T-cell (primary cell): ENCODE measurements around the gene FOXN3. TPM values are rescaled to one million over a fixed set of nuclear protein-coding genes. Genes with fewer than 3 reads are reported as not detected.

Experiments used
- ATAC-seq, 4 experiments: fragments of 200-7000 bp in 3 of 4; fragments of 150-1000 bp in 1 of 4; cut with Tn5 transposase; replicated peaks in 1 of 4; 1 replicate in 3 of 4; 2 replicates in 1 of 4; pipeline ENCODE4 v1.10.0; 2021; ENCODE audit warnings: moderate library complexity in 3 of 4, mild to moderate bottlenecking in 2 of 4, moderate number of reproducible peaks in 1 of 4
- CTCF ChIA-PET, 2 donors: fragments of 300-600 bp; sonication (Branson Sonifier 250); formaldehyde crosslinking; loops; one replicate each; lab custom pipeline; 2022; ENCODE audit warnings: antibody characterized with exemption in 2 of 2; lab: Charles Lee
- POLR2A ChIA-PET, 2 donors: fragments of 300-600 bp; sonication (Branson Sonifier 250); formaldehyde crosslinking; loops; one replicate each; lab custom pipeline; 2022; ENCODE audit warnings: antibody characterized with exemption in 2 of 2; lab: Charles Lee
- DNase-seq, 35 experiments: peaks; one replicate each; pipeline versions ENCODE4 v3.0.0 to v3.0.0-alpha.2; 2013 to 2023
- H3K27ac ChIP-seq: one replicate; pipeline ENCODE4 v1.5.1; 2013; ENCODE audit warnings: low read length
- H3K27me3 ChIP-seq, 2 experiments: replicated peaks in 1 of 2; 1 replicate in 1 of 2; 2 replicates in 1 of 2; pipeline versions ENCODE4 v1.6.1 to v1.7.0; 2013; ENCODE audit warnings: low read length in 1 of 2, mixed read lengths in 1 of 2; ENCODE audit not compliant: control insufficient read depth in 2 of 2, insufficient read depth in 2 of 2; ENCODE audit errors: extremely low read depth in 1 of 2
- H3K36me3 ChIP-seq, 2 donors: 1 replicate in 1 of 2; 2 replicates in 1 of 2; pipeline versions ENCODE4 v1.6.1 to v1.7.0; 2013; ENCODE audit warnings: low read length in 1 of 2; ENCODE audit not compliant: control insufficient read depth in 2 of 2, insufficient read depth in 1 of 2; ENCODE audit errors: extremely low read depth in 1 of 2
- H3K4me1 ChIP-seq, 2 experiments: 1 replicate in 1 of 2; 2 replicates in 1 of 2; pipeline versions ENCODE4 v1.6.1 to v1.7.0; 2013; ENCODE audit warnings: low read length in 2 of 2, mixed read lengths in 1 of 2; ENCODE audit not compliant: insufficient read depth in 2 of 2, control insufficient read depth in 1 of 2; ENCODE audit errors: extremely low read depth in 1 of 2
- H3K4me3 ChIP-seq, 2 donors: 1 replicate in 1 of 2; 2 replicates in 1 of 2; pipeline versions ENCODE4 v1.5.1 to v1.7.0; 2013; ENCODE audit warnings: mild to moderate bottlenecking in 2 of 2, low read length in 1 of 2, moderate library complexity in 1 of 2; ENCODE audit not compliant: control insufficient read depth in 1 of 2; ENCODE audit errors: extremely low read depth in 1 of 2
- H3K9me3 ChIP-seq: 2 replicates; pipeline ENCODE4 v1.7.0; 2013
- H3K27ac Mint-ChIP-seq, 2 donors: one replicate each; pipeline ENCODE4 v1.8.0; 2020 to 2021; ENCODE audit warnings: mild to moderate bottlenecking in 2 of 2, mixed read lengths in 2 of 2
- H3K27me3 Mint-ChIP-seq, 2 donors: one replicate each; pipeline ENCODE4 v1.8.0; 2021 to 2022; ENCODE audit warnings: mixed read lengths in 2 of 2
- H3K36me3 Mint-ChIP-seq: one replicate; pipeline ENCODE4 v1.8.0; 2021; ENCODE audit warnings: mixed read lengths
- H3K4me1 Mint-ChIP-seq, 3 donors: one replicate each; pipeline ENCODE4 v1.8.0; 2020 to 2022; ENCODE audit warnings: mixed read lengths in 3 of 3, mild to moderate bottlenecking in 1 of 3
- H3K4me3 Mint-ChIP-seq, 3 donors: one replicate each; pipeline ENCODE4 v1.8.0; 2020 to 2022; ENCODE audit warnings: mild to moderate bottlenecking in 3 of 3, mixed read lengths in 3 of 3, moderate library complexity in 3 of 3
- H3K9me3 Mint-ChIP-seq, 3 donors: one replicate each; pipeline ENCODE4 v1.8.0; 2020 to 2022; ENCODE audit warnings: mixed read lengths in 3 of 3
- WGBS: methylation state at CpG from one replicate; pipeline ENCODE4 v1.1.5; 2013; ENCODE audit warnings: missing lambda C conversion rate; ENCODE audit not compliant: insufficient coverage; 5-methylcytosine and 5-hydroxymethylcytosine counted together
- total RNA-seq, 35 experiments: library from RNA in 6 of 35; stranded (reverse) in 6 of 35; fragments of 120-200 nt in 1 of 35; gene quantifications; one replicate each; pipeline versions ENCODE4 v1.2.1 to v1.2.4 and lab custom pipeline; 2013 to 2026

FOXN3 gene
- total RNA-seq, 5 donors from 2014 or later (not counting 1 experiment from before 2014, with no cell fraction given): 92.8 to 176 (median 103) TPM

DNA sequence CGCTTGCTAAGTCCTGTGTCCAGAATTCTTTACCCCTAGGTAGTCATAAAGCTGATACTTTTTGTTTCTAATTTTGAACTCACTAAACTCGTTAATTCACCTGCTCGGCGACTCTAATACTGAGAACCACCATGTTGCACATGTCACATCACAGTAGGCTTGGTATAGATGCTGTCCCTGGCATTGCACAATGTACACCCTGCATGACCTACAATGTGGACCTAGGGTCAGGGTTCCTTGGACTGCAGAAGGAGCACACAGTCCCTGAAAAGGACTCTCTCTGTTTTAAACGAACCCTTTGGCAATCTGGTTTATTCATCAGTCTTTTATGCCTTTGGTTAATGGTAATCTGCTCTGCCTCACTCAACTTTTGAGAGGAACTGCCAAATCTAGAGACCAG is 272.4 kb downstream of the FOXN3 start:
- Mint-ChIP-seq H3K36me3 (peaks cover 8% of the 10 kb centered on the region), H3K4me3 (no peak overlapping the region), H3K9me3 (no peaks in the 10 kb centered on the region), H3K4me1 (peaks cover 0 to 7% (median 1%) of the 10 kb centered on the region in 3 donors), H3K27me3 (peaks cover 0 to 3% of the 10 kb centered on the region in 2 donors), H3K27ac (peak overlapping the region in 1 of 2 donors; percentile 6)
- H3K9me3 ChIP-seq: no peaks in the 10 kb centered on the region
- 83% methylated on average over 4 of the region's 5 CpGs for WGBS
- no peak overlapping the region for H3K27ac ChIP-seq
- ATAC-seq (no peak), DNase-seq (no peak)
- no peak overlapping the region for H3K4me3 ChIP-seq
- ChIA-PET CTCF (no interaction called here), POLR2A (interaction anchor here in 1 of 2 donors (0.6 kb wide), 1 partner anchor 621 kb away, joined by 9 read pairs; no protein-coding TSS in a partner anchor)
- no peaks in the 10 kb centered on the region for H3K4me1 ChIP-seq
- no peaks in the 10 kb centered on the region for H3K36me3 ChIP-seq
- H3K27me3 ChIP-seq: peaks cover 0 to 3% of the 10 kb centered on the region in 2 experiments

- ChIA-PET CTCF (interaction anchor here in 1 of 2 donors (0.6 kb wide), 1 partner anchor 421 kb away, joined by 7 read pairs; no protein-coding TSS in a partner anchor), POLR2A (no interaction called here)
- no peak for ATAC-seq
- peaks cover 8% of the 10 kb centered on the region for H3K36me3 Mint-ChIP-seq
- peaks cover 0 to 7% (median 1%) of the 10 kb centered on the region in 3 donors for H3K4me1 Mint-ChIP-seq
- Histone ChIP-seq H3K27ac (no peak overlapping the region), H3K36me3 (no peaks in the 10 kb centered on the region), H3K9me3 (no peaks in the 10 kb centered on the region), H3K27me3 (peaks cover 0 to 6% of the 10 kb centered on the region in 2 experiments), H3K4me1 (no peaks in the 10 kb centered on the region), H3K4me3 (no peak overlapping the region)
- 97% methylated on average over 3 of the region's 3 CpGs for WGBS
- H3K4me3 Mint-ChIP-seq: no peak overlapping the region
- H3K27ac Mint-ChIP-seq: no peak overlapping the region
- DNase-seq: no peak
- H3K27me3 Mint-ChIP-seq: peaks cover 0 to 3% of the 10 kb centered on the region in 2 donors
- H3K9me3 Mint-ChIP-seq: no peaks in the 10 kb centered on the region
Observed at GRCh38 chr14:89144066-89144465, 273.0 kb downstream of the FOXN3 start.

GRCh38 chr14:89143595-89143994 is 273.4 kb downstream of the FOXN3 start:
- H3K4me1 Mint-ChIP-seq: peaks cover 0 to 7% (median 1%) of the 10 kb centered on the region in 3 donors
- no peak overlapping the region for H3K4me3 Mint-ChIP-seq
- no peak overlapping the region for H3K27ac Mint-ChIP-seq
- Histone ChIP-seq H3K27me3 (peaks cover 0 to 6% of the 10 kb centered on the region in 2 experiments), H3K36me3 (no peaks in the 10 kb centered on the region), H3K4me1 (no peaks in the 10 kb centered on the region), H3K27ac (no peak overlapping the region), H3K4me3 (no peak overlapping the region), H3K9me3 (no peaks in the 10 kb centered on the region)
- WGBS: 86% methylated on average over 2 of the region's 3 CpGs
- ChIA-PET CTCF (interaction anchor here in 1 of 2 donors (0.6 kb wide), 1 partner anchor 421 kb away, joined by 7 read pairs; no protein-coding TSS in a partner anchor), POLR2A (no interaction called here)
- H3K9me3 Mint-ChIP-seq: no peaks in the 10 kb centered on the region
- H3K27me3 Mint-ChIP-seq: peaks cover 0 to 3% of the 10 kb centered on the region in 2 donors
- peaks cover 8% of the 10 kb centered on the region for H3K36me3 Mint-ChIP-seq
- DNase-seq (no peak), ATAC-seq (no peak)

DNA sequence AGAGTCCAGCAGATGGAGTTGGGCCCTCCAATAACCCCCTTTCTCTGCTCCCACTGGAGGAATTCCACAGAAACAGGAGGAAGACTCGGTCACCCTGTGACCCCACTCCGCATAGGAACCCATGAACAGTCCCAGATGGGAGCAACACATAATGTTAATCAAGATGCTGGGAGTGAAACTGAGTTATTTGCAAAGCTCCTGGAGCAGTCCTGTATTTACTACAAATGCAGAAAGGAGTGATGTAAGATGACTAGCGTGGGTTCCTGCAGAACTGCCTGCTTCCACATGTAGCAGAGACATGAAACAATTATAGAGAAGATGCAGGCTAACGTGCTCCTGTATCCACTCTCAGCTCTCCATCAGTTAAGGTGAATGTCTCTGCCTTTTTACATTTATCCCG is 274.7 kb downstream of the FOXN3 start:
- Histone ChIP-seq H3K4me3 (no peak overlapping the region), H3K36me3 (no peaks in the 10 kb centered on the region), H3K27me3 (peaks cover 0 to 6% of the 10 kb centered on the region in 2 experiments), H3K4me1 (no peaks in the 10 kb centered on the region), H3K9me3 (no peaks in the 10 kb centered on the region), H3K27ac (no peak overlapping the region)
- no peak overlapping the region for H3K27ac Mint-ChIP-seq
- no peak for ATAC-seq
- peaks cover 0 to 3% of the 10 kb centered on the region in 2 donors for H3K27me3 Mint-ChIP-seq
- 100% methylated on average over 1 of the region's 5 CpGs for WGBS
- no peak for DNase-seq
- H3K9me3 Mint-ChIP-seq: peaks cover 0 to 2% (median 0%) of the 10 kb centered on the region in 3 donors
- POLR2A ChIA-PET: no interaction called here
- no peak overlapping the region for H3K4me3 Mint-ChIP-seq
- peaks cover 0 to 7% (median 1%) of the 10 kb centered on the region in 3 donors for H3K4me1 Mint-ChIP-seq
- H3K36me3 Mint-ChIP-seq: peaks cover 4% of the 10 kb centered on the region
- CTCF ChIA-PET: no interaction called here

- Histone ChIP-seq H3K27me3 (peaks cover 0 to 3% of the 10 kb centered on the region in 2 experiments), H3K27ac (no peak overlapping the region), H3K4me3 (no peak overlapping the region), H3K4me1 (no peaks in the 10 kb centered on the region), H3K9me3 (no peaks in the 10 kb centered on the region), H3K36me3 (no peaks in the 10 kb centered on the region)
- Mint-ChIP-seq H3K27me3 (peaks cover 0 to 3% of the 10 kb centered on the region in 2 donors), H3K36me3 (peaks cover under 1% of the 10 kb centered on the region), H3K27ac (no peak overlapping the region), H3K4me1 (peaks cover 0 to 7% (median 1%) of the 10 kb centered on the region in 3 donors), H3K4me3 (no peak overlapping the region), H3K9me3 (peaks cover 0 to 7% (median 2%) of the 10 kb centered on the region in 3 donors)
- DNase-seq (no peak), ATAC-seq (no peak)
- ChIA-PET POLR2A (no interaction called here), CTCF (no interaction called here)
- no CpG with 5 or more reads among the region's 3 CpGs for WGBS
Observed at GRCh38 chr14:89141862-89142261, 275.2 kb downstream of the FOXN3 start.

DNA sequence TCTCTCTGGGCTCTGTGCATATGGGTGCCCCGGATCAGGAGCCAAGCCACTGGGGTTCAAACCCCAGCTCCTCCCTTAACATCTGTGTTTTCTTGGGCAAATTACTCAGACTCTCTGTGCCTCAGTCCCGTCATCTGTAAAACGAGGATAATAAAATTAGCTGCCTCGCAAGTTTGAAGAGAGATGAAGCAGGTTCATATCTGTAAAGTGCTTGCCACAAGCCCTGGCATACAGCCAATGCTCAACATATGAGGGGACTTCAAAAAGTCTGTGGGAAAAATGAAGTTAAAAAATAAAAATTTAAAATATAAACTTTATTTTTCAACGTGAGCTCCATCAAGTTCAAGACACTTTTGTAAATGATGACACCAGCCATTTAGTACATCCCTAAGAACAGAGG is 276.7 kb downstream of the FOXN3 start:
- Histone ChIP-seq H3K4me1 (no peaks in the 10 kb centered on the region), H3K4me3 (no peak overlapping the region), H3K9me3 (no peaks in the 10 kb centered on the region), H3K27me3 (peaks cover 0 to 3% of the 10 kb centered on the region in 2 experiments), H3K36me3 (no peaks in the 10 kb centered on the region), H3K27ac (no peak overlapping the region)
- WGBS: 60% methylated on average over 1 of the region's 5 CpGs
- Mint-ChIP-seq H3K4me1 (peaks cover 0 to 7% (median 1%) of the 10 kb centered on the region in 3 donors), H3K27me3 (peaks cover 0 to 3% of the 10 kb centered on the region in 2 donors), H3K4me3 (no peak overlapping the region), H3K27ac (no peak overlapping the region), H3K36me3 (peaks cover 6% of the 10 kb centered on the region), H3K9me3 (peaks cover 9 to 22% (median 11%) of the 10 kb centered on the region in 3 donors)
- ATAC-seq (no peak), DNase-seq (no peak)
- CTCF ChIA-PET: no interaction called here
- POLR2A ChIA-PET: no interaction called here
